Retinal pigment epithelial cell (primary cell): ENCODE measurements around the gene TNFSF4.

Source experiments
- DNase-seq: peaks from one replicate; pipeline ENCODE4 v3.0.0-alpha.2; 2010; ENCODE audit warnings: low read depth
- H3K4me3 ChIP-seq: 2 replicates; pipeline ENCODE4 v1.5.1; 2011; ENCODE audit warnings: mild to moderate bottlenecking, low read length, control low read depth, moderate library complexity
- CTCF ChIP-seq: conservative IDR thresholded peaks from 2 replicates; pipeline ENCODE4 v1.5.1; 2011; ENCODE audit warnings: low read depth, low read length, control low read depth, inconsistent platforms

TNFSF4 gene

DNA sequence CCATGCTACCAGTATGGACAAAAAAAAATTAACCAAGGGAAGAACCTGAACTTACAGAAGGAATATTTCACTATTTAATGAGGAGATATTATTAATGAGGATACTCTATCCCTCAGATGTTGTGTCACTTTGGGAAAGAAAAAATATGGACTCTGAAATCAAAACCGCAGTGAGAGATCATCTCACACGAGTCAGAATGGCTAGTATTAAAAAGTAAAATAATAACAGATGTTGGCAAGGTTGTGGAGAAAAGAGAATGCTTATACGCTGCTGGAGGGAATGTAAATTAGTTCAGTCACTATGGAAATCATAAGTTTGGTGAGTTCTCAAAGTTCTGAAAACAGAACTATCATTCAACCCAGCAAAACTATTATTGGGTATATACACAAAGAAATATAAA lies 30.9 kb downstream of the TNFSF4 start:
- DNase-seq: no peak
- TF ChIP-seq CTCF: no peak
- H3K4me3 ChIP-seq: no peak overlapping the region

- no peak overlapping the region for H3K4me3 ChIP-seq
- DNase-seq: peak; percentile 43
- no peak for TF ChIP-seq CTCF
Observed at GRCh38 chr1:173175514-173176145, 31.5 kb downstream of the TNFSF4 start.

- H3K4me3 ChIP-seq: no peak overlapping the region
- no peak for TF ChIP-seq CTCF
- no peak for DNase-seq
Observed at GRCh38 chr1:173173388-173173787, 33.7 kb downstream of the TNFSF4 start.

GRCh38 chr1:173171152-173171551 lies 36.0 kb downstream of the TNFSF4 start:
- DNase-seq: no peak
- no peak for TF ChIP-seq CTCF
- no peak overlapping the region for H3K4me3 ChIP-seq

DNA sequence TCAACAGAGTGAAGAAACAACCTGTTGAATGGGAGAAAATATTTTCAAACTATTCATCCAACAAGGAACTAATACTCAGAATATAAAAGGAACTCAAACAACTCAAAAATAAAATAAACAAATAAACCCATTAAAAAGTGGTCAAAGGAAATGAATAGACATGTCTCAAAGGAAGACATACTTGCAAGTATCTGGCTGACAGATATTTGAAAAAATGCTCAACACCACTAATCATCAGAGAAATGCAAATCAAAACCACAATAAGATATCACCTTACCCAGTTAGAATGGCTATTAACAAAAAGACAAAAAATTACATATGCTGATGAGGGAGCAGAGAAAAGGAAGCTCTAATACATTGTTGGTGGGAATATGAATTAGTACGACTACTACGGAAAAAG lies 38.2 kb downstream of the TNFSF4 start:
- no peak overlapping the region for H3K4me3 ChIP-seq
- no peak for DNase-seq
- TF ChIP-seq CTCF: no peak

DNA sequence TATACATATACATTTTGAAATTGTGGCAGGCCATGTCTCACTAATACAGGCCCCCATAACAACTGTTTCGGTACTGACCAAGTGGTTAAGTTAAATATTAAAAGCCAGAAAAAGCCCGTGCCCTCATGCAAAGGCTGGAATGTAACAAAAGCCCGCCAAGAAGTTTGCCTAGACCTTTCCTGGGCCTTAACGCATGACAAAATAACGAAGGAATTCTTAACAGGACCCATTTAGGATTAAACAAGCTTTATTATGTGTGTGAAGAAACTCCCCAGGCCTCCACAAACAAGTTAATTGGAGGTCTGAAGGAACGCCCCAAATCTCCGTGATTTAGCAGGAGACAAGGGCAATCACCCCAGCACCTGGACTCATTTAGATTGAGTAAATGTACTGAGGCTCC lies 42.4 kb downstream of the TNFSF4 start:
- DNase-seq: no peak
- no peak for TF ChIP-seq CTCF
- H3K4me3 ChIP-seq: no peak overlapping the region

- H3K4me3 ChIP-seq: no peak overlapping the region
- no peak for DNase-seq
- TF ChIP-seq CTCF: no peak
Observed at GRCh38 chr1:173164178-173164577, 43.0 kb downstream of the TNFSF4 start.
